Bronchial epithelial cell (primary cell): ENCODE measurements around the gene ATP5PB. TPM values are rescaled to one million over a fixed set of nuclear protein-coding genes. Genes with fewer than 3 reads are reported as not detected.

Experiments used
- DNase-seq: peaks from one replicate; pipeline ENCODE4 v3.0.0-alpha.2; 2010; ENCODE audit warnings: low read depth
- FAIRE-seq: peaks from 2 replicates; lab custom pipeline; 2011; peaks lifted over from hg19 to GRCh38; lab: Jason Lieb, UNC
- H3K27me3 ChIP-seq: 2 replicates; pipeline ENCODE4 v1.5.1; 2011; ENCODE audit warnings: low read length; ENCODE audit not compliant: control insufficient read depth, insufficient read depth
- H3K36me3 ChIP-seq: 2 replicates; pipeline ENCODE4 v1.5.1; 2011; ENCODE audit warnings: low read length; ENCODE audit not compliant: control insufficient read depth, insufficient read depth
- H3K4me3 ChIP-seq: 2 replicates; pipeline ENCODE4 v1.5.1; 2011; ENCODE audit warnings: mild to moderate bottlenecking, low read depth, low read length, control low read depth
- CTCF ChIP-seq: IDR thresholded peaks from 2 replicates; pipeline ENCODE4 v1.5.1; 2011; ENCODE audit warnings: mild to moderate bottlenecking, moderate library complexity, low read length, control low read depth, inconsistent platforms; ENCODE audit not compliant: insufficient read depth, severe bottlenecking
- total RNA-seq: library from RNA; depleted of rRNA; stranded (reverse); fragments of >200 nt; gene quantifications from 2 replicates; pipeline ENCODE4 v1.2.1, GENCODE V29; 2014

ATP5PB gene
- total RNA-seq, 1 donor from 2014 or later = 259 TPM

- FAIRE-seq (no peak), DNase-seq (no peak)
- Histone ChIP-seq H3K36me3 (peaks cover 6% of the 10 kb centered on the region), H3K27me3 (no peaks in the 10 kb centered on the region), H3K4me3 (no peak overlapping the region)
- TF ChIP-seq CTCF = no peak
Measured at GRCh38 chr1:111465754-111466153, 16.5 kb downstream of the ATP5PB start.

GRCh38 chr1:111466480-111466879, 17.2 kb downstream of the ATP5PB start:
- FAIRE-seq (no peak), DNase-seq (no peak)
- TF ChIP-seq CTCF = no peak
- H3K4me3 ChIP-seq = no peak overlapping the region
- no peaks in the 10 kb centered on the region for H3K27me3 ChIP-seq
- H3K36me3 ChIP-seq = peaks cover 7% of the 10 kb centered on the region

- H3K4me3 ChIP-seq = no peak overlapping the region
- H3K27me3 ChIP-seq = no peaks in the 10 kb centered on the region
- FAIRE-seq = no peak
- no peak for DNase-seq
- TF ChIP-seq CTCF = no peak
- peaks cover 7% of the 10 kb centered on the region for H3K36me3 ChIP-seq
Measured at GRCh38 chr1:111467865-111468716, 18.8 kb downstream of the ATP5PB start.

- no peak for TF ChIP-seq CTCF
- FAIRE-seq = no peak
- Histone ChIP-seq H3K4me3 (no peak overlapping the region), H3K36me3 (peaks cover 7% of the 10 kb centered on the region), H3K27me3 (no peaks in the 10 kb centered on the region)
- peak; percentile 42 for DNase-seq
Measured at GRCh38 chr1:111468717-111469100, 19.4 kb downstream of the ATP5PB start.

- no peak for DNase-seq
Measured at GRCh38 chr1:111469539-111469938, 20.3 kb downstream of the ATP5PB start.

More at GRCh38 chr1:111469539-111469938, 20.3 kb downstream of the ATP5PB start:
- no peak for FAIRE-seq
- peaks cover 7% of the 10 kb centered on the region for H3K36me3 ChIP-seq
- no peak for TF ChIP-seq CTCF
- H3K27me3 ChIP-seq = no peaks in the 10 kb centered on the region
- no peak overlapping the region for H3K4me3 ChIP-seq
